Measurements from ENCODE around the gene SRSF3.

GRCh38 chr6:36604090-36605060, 10.2 kb downstream of the SRSF3 start:
- TF ChIP-seq CTCF (IDR thresholded peaks at IDR 0.05), result no peak
- TF ChIP-seq EZH2 (IDR thresholded peaks at IDR 0.05), result no peak
- TF ChIP-seq EZH2phosphoT487 (IDR thresholded peaks at IDR 0.05), result no peak

Measured in neural progenitor cell (in vitro differentiated cells).